UCSD-AML1 (cell line): ENCODE data around the gene STH.

Experiments used
- DNase-seq: peaks from one replicate; lab custom pipeline; 2025; ENCODE audit not compliant: unreplicated experiment; lab: John Stamatoyannopoulos, UW

Gene STH

DNA sequence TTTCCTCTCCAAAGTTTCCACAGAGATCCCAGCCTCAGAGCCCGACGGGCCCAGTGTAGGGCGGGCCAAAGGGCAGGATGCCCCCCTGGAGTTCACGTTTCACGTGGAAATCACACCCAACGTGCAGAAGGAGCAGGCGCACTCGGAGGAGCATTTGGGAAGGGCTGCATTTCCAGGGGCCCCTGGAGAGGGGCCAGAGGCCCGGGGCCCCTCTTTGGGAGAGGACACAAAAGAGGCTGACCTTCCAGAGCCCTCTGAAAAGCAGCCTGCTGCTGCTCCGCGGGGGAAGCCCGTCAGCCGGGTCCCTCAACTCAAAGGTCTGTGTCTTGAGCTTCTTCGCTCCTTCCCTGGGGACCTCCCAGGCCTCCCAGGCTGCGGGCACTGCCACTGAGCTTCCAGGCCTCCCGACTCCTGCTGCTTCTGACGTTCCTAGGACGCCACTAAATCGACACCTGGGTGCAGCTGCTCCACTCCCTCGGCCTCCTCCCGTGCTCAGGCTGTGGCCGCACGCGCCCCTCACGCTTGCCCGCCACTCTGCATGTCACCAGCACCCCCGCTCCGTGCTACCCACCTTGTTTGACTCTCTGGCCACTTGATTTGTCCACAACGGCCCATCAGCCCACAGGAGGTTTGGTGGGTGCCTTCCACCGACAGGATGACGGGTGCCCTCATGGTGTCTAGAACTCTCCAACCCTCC lies 15.3 kb upstream of the STH start:
- no peak for DNase-seq

DNA sequence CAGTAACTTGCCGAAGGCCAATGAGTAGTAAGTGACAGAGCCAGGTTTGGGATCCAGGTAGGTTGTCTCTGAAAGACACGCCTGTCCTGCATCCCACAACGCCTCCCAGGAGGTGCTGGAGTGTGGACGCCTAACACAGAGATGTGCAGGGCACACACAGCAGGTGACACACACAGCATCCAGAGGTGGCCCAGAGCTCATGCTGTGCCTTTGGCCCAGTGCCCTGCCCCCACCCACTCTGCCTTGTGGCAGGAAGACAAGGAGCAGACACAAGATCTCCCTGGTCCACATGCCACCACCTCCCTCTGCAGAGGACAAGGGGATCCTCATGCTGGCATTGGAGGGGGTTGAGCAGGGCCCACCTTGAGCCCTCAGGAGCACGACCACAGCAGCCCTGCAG lies 14.7 kb upstream of the STH start:
- no peak for DNase-seq

GRCh38 chr17:45985447-45985846 lies 13.6 kb upstream of the STH start:
- DNase-seq: no peak

- DNase-seq: no peak
These were observed 13.0 kb upstream of the STH start for GRCh38 chr17:45986056-45986455.

- DNase-seq: no peak
These were observed 11.3 kb upstream of the STH start for GRCh38 chr17:45987706-45988105.

GRCh38 chr17:45989759-45990158 lies 9.3 kb upstream of the STH start:
- no peak for DNase-seq

GRCh38 chr17:45990886-45991285 lies 8.2 kb upstream of the STH start:
- no peak for DNase-seq

- DNase-seq: no peak
These were observed 7.7 kb upstream of the STH start for GRCh38 chr17:45991341-45991740.

GRCh38 chr17:45992175-45992574 lies 6.9 kb upstream of the STH start:
- DNase-seq: no peak

DNA sequence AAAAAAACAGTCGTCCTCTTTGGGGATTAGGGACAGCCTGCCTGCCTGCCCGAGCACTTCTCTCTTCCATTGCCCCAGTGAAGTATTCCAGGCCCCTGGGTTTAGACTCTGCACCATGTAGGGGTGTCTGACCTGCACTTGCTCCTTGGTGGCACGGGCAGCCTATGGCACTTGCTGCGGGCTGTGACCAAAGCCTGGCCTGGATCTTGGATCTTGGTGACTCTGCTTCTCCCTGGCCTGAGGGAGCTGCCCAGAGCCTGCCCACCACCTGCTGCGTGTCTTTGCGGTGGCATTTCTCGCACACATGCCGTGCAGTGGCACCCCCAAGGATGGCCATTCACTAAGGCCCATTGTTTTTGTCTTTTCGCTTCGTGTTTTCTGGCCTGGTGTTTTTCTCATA lies 6.1 kb upstream of the STH start:
- DNase-seq: no peak

- DNase-seq: no peak
These were observed 5.0 kb upstream of the STH start for GRCh38 chr17:45993962-45994627.

- no peak for DNase-seq
These were observed 4.1 kb upstream of the STH start for GRCh38 chr17:45994987-45995386.

DNA sequence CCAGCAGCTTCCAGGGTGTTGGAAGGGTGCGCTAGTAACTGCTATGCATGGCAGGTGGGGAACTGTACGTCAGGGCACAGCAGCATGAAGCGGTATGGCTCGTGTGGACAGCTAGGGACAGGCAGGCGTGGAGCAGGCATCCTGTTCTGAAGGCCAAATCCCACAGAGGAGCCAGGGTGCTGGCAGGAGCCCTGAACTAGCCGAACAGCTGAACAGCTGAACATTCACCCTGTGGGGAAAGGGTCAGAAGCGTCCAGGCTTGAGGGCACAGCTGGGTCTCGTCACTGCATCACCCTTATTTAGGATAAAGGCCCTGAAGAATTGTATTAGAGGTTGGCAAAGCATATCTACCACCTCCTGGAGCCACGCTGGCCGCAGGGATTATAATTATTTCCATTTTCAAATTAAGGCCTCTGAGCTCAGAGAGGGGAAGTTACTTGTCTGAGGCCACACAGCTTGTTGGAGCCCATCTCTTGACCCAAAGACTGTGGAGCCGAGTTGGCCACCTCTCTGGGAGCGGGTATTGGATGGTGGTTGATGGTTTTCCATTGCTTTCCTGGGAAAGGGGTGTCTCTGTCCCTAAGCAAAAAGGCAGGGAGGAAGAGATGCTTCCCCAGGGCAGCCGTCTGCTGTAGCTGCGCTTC lies 3.3 kb upstream of the STH start:
- no peak for DNase-seq

DNA sequence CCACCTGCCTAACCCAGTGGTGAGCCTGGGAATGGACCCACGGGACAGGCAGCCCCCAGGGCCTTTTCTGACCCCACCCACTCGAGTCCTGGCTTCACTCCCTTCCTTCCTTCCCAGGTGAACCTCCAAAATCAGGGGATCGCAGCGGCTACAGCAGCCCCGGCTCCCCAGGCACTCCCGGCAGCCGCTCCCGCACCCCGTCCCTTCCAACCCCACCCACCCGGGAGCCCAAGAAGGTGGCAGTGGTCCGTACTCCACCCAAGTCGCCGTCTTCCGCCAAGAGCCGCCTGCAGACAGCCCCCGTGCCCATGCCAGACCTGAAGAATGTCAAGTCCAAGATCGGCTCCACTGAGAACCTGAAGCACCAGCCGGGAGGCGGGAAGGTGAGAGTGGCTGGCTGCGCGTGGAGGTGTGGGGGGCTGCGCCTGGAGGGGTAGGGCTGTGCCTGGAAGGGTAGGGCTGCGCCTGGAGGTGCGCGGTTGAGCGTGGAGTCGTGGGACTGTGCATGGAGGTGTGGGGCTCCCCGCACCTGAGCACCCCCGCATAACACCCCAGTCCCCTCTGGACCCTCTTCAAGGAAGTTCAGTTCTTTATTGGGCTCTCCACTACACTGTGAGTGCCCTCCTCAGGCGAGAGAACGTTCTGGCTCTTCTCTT lies 2.6 kb upstream of the STH start:
- DNase-seq: no peak

DNA sequence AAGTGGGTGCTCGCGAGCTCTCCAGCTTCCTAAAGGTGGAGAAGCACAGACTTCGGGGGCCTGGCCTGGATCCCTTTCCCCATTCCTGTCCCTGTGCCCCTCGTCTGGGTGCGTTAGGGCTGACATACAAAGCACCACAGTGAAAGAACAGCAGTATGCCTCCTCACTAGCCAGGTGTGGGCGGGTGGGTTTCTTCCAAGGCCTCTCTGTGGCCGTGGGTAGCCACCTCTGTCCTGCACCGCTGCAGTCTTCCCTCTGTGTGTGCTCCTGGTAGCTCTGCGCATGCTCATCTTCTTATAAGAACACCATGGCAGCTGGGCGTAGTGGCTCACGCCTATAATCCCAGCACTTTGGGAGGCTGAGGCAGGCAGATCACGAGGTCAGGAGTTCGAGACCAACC lies 1.9 kb upstream of the STH start:
- no peak for DNase-seq

- no peak for DNase-seq
These were observed 1.4 kb upstream of the STH start for GRCh38 chr17:45997624-45998023.

DNA sequence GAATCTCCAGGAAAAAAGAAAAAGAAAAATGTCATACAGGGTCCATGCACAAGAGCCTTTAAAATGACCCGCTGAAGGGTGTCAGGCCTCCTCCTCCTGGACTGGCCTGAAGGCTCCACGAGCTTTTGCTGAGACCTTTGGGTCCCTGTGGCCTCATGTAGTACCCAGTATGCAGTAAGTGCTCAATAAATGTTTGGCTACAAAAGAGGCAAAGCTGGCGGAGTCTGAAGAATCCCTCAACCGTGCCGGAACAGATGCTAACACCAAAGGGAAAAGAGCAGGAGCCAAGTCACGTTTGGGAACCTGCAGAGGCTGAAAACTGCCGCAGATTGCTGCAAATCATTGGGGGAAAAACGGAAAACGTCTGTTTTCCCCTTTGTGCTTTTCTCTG lies 845 bp downstream of the STH start:
- DNase-seq: no peak

DNA sequence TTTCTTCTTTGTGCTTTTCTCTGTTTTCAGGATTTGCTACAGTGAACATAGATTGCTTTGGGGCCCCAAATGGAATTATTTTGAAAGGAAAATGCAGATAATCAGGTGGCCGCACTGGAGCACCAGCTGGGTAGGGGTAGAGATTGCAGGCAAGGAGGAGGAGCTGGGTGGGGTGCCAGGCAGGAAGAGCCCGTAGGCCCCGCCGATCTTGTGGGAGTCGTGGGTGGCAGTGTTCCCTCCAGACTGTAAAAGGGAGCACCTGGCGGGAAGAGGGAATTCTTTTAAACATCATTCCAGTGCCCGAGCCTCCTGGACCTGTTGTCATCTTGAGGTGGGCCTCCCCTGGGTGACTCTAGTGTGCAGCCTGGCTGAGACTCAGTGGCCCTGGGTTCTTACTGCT lies 1.2 kb downstream of the STH start:
- DNase-seq: no peak

DNA sequence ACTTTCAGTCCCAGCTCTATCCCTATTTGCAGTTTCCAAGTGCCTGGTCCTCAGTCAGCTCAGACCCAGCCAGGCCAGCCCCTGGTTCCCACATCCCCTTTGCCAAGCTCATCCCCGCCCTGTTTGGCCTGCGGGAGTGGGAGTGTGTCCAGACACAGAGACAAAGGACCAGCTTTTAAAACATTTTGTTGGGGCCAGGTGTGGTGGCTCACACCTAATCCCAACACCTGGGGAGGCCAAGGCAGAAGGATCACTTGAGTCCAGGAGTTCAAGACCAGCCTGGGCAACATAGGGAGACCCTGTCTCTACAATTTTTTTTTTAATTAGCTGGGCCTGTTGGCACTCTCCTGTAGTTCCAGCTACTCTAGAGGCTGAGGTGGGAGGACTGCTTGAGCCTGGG lies 1.7 kb downstream of the STH start:
- no peak for DNase-seq

DNA sequence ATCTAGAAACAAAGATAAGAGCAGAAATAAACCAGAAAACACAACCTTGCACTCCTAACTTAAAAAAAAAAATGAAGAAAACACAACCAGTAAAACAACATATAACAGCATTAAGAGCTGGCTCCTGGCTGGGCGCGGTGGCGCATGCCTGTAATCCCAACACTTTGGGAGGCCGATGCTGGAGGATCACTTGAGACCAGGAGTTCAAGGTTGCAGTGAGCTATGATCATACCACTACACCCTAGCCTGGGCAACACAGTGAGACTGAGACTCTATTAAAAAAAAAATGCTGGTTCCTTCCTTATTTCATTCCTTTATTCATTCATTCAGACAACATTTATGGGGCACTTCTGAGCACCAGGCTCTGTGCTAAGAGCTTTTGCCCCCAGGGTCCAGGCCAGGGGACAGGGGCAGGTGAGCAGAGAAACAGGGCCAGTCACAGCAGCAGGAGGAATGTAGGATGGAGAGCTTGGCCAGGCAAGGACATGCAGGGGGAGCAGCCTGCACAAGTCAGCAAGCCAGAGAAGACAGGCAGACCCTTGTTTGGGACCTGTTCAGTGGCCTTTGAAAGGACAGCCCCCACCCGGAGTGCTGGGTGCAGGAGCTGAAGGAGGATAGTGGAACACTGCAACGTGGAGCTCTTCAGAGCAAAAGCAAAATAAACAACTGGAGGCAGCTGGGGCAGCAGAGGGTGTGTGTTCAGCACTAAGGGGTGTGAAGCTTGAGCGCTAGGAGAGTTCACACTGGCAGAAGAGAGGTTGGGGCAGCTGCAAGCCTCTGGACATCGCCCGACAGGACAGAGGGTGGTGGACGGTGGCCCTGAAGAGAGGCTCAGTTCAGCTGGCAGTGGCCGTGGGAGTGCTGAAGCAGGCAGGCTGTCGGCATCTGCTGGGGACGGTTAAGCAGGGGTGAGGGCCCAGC lies 2.6 kb downstream of the STH start:
- no peak for DNase-seq
